SK-N-SH (cell line): Measurements from ENCODE around the gene KIF6.
"Not testable (repeated sequence)": the region's sequence is repeated elsewhere in the genome, so short reads cannot be mapped to it uniquely, and the experiment has no call there.

Experiments used
- EZH2phosphoT487 ChIP-seq: fragments of 200-600 bp; sonication (generic); IDR thresholded peaks from 2 replicates; pipeline ENCODE4 v1.6.1; 2017; ENCODE audit warnings: low read depth, mixed run types, mild to moderate bottlenecking, antibody characterized with exemption, moderate library complexity, borderline replicate concordance
- MEF2A ChIP-seq: IDR thresholded peaks from 2 replicates; pipeline ENCODE4 v1.4.0; 2012; ENCODE audit warnings: low read depth, borderline replicate concordance
- MXI1 ChIP-seq: IDR thresholded peaks from 2 replicates; pipeline ENCODE4 v1.6.1; 2012; ENCODE audit warnings: mild to moderate bottlenecking, low read depth, low read length, improper control_type of control experiment
- YY1 ChIP-seq: IDR thresholded peaks from 2 replicates; pipeline ENCODE4 v1.4.0; 2012; ENCODE audit warnings: low read depth, mild to moderate bottlenecking
- TF ChIP-seq, protein P1 (sequence below): fragments of 200-600 bp; sonication (generic); IDR thresholded peaks from 2 replicates; pipeline ENCODE4 v1.6.1; 2017; ENCODE audit warnings: antibody characterized with exemption, mild to moderate bottlenecking, moderate library complexity

DNA sequence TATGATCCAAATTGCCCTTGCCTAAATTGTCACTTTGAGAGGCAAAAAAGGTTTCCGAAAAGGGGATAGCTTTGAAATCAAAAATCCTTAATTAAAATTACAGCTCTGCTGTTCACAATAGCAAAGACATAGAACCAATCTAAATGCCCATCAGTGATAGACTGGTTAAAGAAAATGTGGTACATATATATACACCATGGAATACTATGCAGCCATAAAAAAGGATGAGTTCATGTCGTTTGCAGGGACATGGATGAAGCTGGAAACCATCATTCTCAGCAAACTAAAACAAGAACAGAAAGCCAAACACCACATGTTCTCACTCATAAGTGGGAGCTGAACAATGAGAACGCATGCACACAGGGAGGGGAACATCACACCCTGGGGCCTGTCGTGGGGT, 1.9 kb downstream of the KIF6 start:
- TF ChIP-seq MEF2A, YY1, MXI1, EZH2phosphoT487: not testable (repeated sequence)
- TF ChIP-seq, protein P1, sequence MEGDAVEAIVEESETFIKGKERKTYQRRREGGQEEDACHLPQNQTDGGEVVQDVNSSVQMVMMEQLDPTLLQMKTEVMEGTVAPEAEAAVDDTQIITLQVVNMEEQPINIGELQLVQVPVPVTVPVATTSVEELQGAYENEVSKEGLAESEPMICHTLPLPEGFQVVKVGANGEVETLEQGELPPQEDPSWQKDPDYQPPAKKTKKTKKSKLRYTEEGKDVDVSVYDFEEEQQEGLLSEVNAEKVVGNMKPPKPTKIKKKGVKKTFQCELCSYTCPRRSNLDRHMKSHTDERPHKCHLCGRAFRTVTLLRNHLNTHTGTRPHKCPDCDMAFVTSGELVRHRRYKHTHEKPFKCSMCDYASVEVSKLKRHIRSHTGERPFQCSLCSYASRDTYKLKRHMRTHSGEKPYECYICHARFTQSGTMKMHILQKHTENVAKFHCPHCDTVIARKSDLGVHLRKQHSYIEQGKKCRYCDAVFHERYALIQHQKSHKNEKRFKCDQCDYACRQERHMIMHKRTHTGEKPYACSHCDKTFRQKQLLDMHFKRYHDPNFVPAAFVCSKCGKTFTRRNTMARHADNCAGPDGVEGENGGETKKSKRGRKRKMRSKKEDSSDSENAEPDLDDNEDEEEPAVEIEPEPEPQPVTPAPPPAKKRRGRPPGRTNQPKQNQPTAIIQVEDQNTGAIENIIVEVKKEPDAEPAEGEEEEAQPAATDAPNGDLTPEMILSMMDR, result not testable (repeated sequence)
